NCI-H2081 treated with DMSO at 0.1 percent for 48 hours (cell line): ENCODE measurements around the gene REPS1.
A peak's percentile ranks its signal among the peaks of the same experiment; 100 is the strongest.

Experiments used
- DNase-seq: peaks from one replicate; lab custom pipeline; 2025; lab: John Stamatoyannopoulos, UW

Gene REPS1

DNA sequence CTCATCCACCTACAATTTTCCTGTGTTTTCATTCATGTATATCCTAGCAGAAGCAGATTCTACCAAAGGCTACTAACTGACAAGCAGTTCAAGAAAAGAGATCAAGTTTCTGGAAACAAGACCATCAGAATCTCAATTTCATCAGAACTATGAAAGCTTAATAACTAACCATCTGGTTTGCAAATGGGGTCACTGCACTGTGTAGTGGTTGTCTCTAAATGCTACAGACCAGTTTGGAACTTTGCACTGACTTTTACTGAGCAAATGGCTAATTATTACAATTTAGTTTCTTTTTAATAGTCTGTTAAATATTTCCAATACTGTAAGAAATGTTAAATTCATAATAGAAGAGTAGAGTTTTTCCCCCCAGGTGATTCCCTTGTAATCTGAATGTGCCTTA is 64.5 kb downstream of the REPS1 start:
- DNase-seq = peak; percentile 13

GRCh38 chr6:138920906-138921305 is 67.1 kb downstream of the REPS1 start:
- peak; percentile 39 for DNase-seq

GRCh38 chr6:138914701-138915100 is 73.4 kb downstream of the REPS1 start:
- DNase-seq = no peak

- DNase-seq = no peak
These were observed 75.7 kb downstream of the REPS1 start for GRCh38 chr6:138912308-138912707.

DNA sequence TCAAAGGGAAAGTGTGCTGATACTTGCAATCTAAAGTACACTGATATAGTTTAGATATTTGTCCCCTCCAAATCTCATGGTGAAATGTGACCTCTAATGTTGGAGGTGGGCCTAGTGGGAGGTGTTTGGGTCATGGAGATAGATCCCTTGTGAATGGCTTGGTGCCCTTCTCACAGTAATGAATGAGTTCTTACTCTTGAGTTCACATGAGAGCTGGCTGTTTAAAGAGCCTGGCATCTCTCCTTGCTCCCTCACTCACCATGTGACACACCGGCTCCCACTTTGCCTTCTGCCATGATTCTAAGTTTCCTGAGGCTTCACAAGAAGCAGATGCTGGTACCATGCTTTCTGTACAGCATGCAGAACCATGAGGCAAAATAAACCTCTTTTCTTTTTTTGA is 78.1 kb downstream of the REPS1 start:
- no peak for DNase-seq

DNA sequence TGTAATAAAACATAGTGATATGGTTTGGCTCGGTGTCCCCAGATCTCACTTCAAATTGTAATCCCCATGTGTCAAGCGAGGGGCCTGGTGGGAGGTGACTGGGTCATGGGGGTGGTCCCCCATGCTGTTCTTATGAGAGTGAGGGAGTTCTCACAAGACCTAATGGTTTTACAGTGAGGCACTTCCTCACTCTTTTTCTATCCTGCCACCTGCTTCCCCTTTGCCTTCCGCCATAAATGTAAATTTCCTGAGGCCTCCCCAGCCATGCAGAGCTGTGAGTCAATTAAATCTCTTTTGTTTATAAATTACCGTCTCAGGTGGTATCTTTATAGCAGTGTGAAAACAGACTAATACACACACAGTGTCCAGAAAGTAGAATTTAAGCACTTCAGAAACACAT is 78.5 kb downstream of the REPS1 start:
- no peak for DNase-seq

- DNase-seq = no peak
These were observed 80.9 kb downstream of the REPS1 start for GRCh38 chr6:138907167-138907566.

GRCh38 chr6:138897031-138897430 is 91.0 kb downstream of the REPS1 start:
- no peak for DNase-seq

DNA sequence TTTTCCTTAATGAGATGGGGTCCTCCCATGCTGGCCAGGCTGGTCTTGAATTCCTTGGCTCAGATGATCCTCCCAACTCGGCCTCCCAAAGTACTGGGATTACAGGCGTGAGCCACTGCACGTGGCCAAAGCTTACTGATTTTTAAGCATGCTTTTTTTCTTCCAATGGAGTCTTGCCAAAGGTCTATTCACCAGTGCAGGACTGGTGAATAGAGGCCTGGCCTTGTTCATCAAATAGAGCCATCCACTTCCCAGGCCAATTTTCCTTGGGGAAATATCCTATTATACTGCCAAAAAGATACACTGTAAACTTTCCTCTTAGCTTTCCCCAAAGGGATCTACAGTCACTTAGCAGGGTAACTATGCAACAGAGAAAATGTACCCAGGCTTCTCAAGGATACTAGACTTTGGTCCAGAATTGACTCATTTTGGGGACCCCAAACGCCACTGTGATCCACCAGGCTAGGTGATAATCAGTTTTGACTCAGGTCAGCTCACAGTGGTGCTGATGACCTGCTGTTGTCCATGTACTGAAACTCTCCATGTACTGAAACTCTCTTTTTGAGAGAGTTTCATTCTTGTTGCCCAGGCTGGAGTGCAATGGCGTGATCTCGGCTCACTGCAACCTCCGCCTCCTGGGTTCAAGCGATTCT is 91.8 kb downstream of the REPS1 start:
- no peak for DNase-seq

- no peak for DNase-seq
These were observed 96.6 kb downstream of the REPS1 start for GRCh38 chr6:138891255-138891986.

GRCh38 chr6:138885156-138885819 is 102.8 kb downstream of the REPS1 start:
- DNase-seq = no peak

- no peak for DNase-seq
These were observed 105.6 kb downstream of the REPS1 start for GRCh38 chr6:138882369-138883017.

DNA sequence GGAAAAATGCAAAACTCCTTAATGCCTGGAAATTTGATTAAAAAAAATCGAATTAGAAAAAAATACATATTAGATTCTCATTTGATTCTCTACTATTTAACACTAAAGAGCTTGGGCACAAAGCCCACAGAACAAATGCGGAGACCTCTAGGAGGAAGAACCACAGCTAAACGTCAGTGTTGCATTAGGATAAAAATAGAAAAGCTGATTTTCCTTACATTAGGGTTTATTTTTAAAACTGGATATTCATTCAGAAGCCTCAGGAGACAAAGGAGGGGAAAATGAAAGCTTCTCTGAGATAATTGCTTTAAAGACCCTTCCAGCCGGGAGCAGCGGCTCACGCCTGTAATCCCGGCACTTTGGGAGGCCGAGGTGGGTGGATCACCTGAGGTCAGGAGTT is 114.9 kb downstream of the REPS1 start:
- no peak for DNase-seq

- no peak for DNase-seq
These were observed 118.7 kb downstream of the REPS1 start for GRCh38 chr6:138869398-138869797.

DNA sequence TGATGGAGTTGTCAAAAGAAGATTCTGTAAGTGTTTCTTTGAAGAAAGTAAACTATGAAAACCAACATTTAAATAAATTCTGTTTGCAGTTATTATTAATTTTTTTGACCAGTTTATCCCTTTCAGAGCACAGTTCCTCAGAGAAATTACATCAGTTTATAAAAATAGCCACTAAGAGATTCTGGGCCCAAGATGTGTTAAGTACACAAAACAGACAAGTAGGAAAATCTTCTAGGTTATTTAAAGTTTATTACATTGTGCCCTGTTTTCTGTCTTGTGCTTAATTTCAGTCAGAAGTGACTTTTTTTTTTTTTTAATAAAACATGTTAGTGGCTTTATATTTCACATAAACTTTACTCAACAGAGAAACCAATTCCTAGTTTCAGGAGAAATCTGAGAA is 119.9 kb downstream of the REPS1 start:
- DNase-seq = no peak

DNA sequence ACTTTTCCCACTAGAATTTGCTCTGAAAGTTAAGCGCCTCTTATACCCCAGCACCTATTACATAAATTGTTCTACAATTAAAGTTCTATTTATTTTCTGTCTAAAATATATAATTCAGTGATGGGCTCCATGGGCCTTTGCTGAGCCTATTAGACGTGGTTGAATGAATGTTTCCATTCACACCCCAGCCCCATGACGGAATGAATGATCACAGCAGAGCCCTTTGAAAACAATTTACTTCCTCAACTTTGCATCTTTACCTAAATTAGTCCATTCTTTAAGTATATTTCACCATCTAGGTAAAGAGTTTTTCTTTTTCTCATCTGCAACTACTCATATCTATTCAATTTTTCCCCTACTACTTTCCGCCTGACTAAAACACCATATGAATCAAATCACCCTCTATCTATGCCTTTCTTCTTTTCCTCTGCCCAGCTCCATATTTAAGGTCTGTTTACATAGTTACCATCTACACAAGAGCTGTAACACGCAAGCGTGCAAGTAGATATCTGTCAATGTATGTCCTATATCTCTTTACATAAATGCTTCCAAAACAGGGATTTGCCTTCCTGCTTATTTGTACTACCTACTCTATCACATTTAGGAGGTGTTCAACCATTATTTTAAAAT is 122.5 kb downstream of the REPS1 start:
- no peak for DNase-seq

DNA sequence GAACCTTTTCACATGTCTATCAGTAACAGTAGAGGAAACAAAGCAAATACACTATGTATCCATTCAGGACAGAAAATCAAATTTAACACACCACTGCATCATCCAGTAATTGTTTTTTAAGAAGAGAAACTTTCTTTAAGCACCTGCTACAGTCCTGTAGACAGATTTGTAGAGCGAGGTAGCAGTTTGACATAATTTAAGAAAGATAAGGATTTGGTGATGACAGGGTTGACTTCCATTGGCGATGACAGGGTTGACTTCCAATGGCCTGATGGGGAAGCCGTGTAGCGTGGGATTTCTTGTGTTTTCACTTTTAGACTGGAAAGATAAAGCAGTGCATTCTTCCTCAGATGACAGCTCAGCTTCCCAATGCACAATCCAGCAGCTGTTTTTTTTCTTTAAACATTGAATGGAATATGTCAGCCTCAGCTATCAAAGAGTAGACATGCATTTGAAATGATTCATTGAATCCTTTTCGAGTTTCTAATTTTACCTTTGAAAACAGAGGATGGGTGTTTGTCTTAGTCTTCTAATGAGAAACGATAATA is 123.6 kb downstream of the REPS1 start:
- no peak for DNase-seq

- no peak for DNase-seq
These were observed 124.7 kb downstream of the REPS1 start for GRCh38 chr6:138863321-138863720.

DNA sequence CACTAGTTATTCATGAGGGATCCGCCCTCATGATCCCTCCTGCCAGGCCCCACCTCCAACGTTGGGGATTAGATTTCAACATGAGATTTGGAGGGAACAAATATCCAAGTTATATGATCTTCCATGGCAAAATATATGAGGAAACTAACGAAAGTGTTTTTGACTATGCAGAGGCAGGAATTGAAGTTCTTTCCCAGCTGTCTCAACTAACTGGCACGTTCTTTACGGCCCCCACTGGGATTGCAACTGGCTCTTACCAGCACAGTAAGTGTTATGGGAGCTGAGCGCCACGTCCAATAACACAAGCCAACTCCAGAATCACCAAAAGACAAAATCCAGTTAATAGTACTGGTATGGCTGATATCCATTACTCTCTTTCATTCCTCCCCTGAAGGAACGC is 125.6 kb downstream of the REPS1 start:
- DNase-seq = no peak

DNA sequence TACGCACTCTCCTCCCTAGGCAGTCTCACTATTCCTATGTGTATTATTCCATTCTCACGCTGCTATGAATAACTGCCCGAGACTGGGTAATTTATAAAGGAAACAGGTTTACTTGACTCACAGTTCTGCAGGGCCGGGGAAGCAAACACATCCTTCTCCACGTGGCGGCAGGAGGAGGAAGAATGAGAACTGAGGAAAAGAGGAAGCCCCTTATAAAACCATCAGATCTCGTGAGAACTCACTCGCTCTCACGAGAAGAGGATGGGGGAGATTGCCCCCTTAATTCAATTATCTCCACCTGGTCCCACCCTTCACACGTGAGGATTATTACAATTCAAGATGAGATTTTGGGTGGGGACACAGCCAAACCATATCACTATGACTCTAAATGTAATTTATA is 130.3 kb downstream of the REPS1 start:
- DNase-seq = no peak

DNA sequence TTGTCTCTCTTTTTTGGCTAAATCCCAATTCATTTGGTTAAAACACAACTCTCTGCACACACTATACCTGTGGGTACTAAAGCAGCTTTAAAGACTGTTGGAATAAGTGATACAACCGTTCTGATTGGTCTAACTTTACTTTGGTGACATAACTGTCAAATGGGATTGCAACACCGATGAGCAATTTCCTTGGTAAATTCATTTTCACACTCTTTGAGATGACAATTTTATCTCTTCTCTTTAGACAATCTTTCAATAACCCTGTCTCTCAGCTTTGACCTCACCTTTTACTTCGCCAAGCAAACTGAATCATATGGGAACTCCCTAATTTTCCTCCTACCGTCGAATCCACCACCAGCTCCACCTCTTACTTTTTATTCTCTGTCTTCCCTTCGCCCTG is 131.4 kb downstream of the REPS1 start:
- DNase-seq = no peak
